CD4-positive, alpha-beta T cell (primary cell): ENCODE measurements around the gene SLC8A2. TPM values are rescaled to one million over a fixed set of nuclear protein-coding genes. Genes with fewer than 3 reads are reported as not detected.
A peak's percentile ranks its signal among the peaks of the same experiment; 100 is the strongest.

ENCODE experiments used
- ATAC-seq: fragments of 200-7000 bp; cut with Tn5 transposase; one replicate; pipeline ENCODE4 v1.10.0; 2022; ENCODE audit warnings: mild to moderate bottlenecking; ENCODE audit not compliant: poor library complexity
- CTCF ChIA-PET: fragments of 350-600 bp; sonication (Branson Sonifier 250); formaldehyde crosslinking; loops from one replicate; lab custom pipeline; 2021; ENCODE audit warnings: antibody characterized with exemption, inconsistent platforms; lab: Charles Lee
- POLR2A ChIA-PET: fragments of 350-600 bp; sonication (Branson Sonifier 250); formaldehyde crosslinking; loops from one replicate; lab custom pipeline; 2021; ENCODE audit warnings: antibody characterized with exemption, inconsistent platforms; lab: Charles Lee
- DNase-seq, 14 experiments: peaks; one replicate each; pipeline ENCODE4 v3.0.0-alpha.2; 2013 to 2020; ENCODE audit warnings: mixed read lengths in 2 of 14
- H3K27ac ChIP-seq, 2 donors: one replicate each; pipeline versions ENCODE4 v1.5.1 to v1.7.0; 2013; ENCODE audit warnings: low read length in 2 of 2, low read depth in 1 of 2, mild to moderate bottlenecking in 1 of 2
- H3K27me3 ChIP-seq, 2 experiments: 1 replicate in 1 of 2; 2 replicates in 1 of 2; pipeline versions ENCODE4 v1.6.1 to v1.7.0; 2013; ENCODE audit warnings: low read length in 2 of 2, control low read depth in 1 of 2, mild to moderate bottlenecking in 1 of 2, moderate library complexity in 1 of 2; ENCODE audit not compliant: insufficient read depth in 2 of 2, control insufficient read depth in 1 of 2
- H3K36me3 ChIP-seq: one replicate; pipeline ENCODE4 v1.6.1; 2013; ENCODE audit warnings: low read length, control low read depth; ENCODE audit not compliant: insufficient read depth
- H3K4me1 ChIP-seq: one replicate; pipeline ENCODE4 v1.6.1; 2013; ENCODE audit warnings: low read length, control low read depth; ENCODE audit not compliant: insufficient read depth
- H3K4me3 ChIP-seq: one replicate; pipeline ENCODE4 v1.5.1; 2013; ENCODE audit warnings: mild to moderate bottlenecking, low read length, moderate library complexity
- H3K9me3 ChIP-seq, 2 experiments: 1 replicate in 1 of 2; 2 replicates in 1 of 2; pipeline versions ENCODE4 v1.6.1 to v1.7.0; 2013; ENCODE audit warnings: low read length in 2 of 2, mild to moderate bottlenecking in 2 of 2, control low read depth in 1 of 2, moderate library complexity in 1 of 2; ENCODE audit not compliant: control insufficient read depth in 1 of 2, insufficient read depth in 1 of 2
- H3K27ac Mint-ChIP-seq: one replicate; pipeline ENCODE4 v1.8.0; 2020; ENCODE audit warnings: mixed read lengths
- H3K27me3 Mint-ChIP-seq: one replicate; pipeline ENCODE4 v1.8.0; 2021; ENCODE audit warnings: mixed read lengths
- H3K36me3 Mint-ChIP-seq: one replicate; pipeline ENCODE4 v1.8.0; 2021; ENCODE audit warnings: low read depth, mixed read lengths
- H3K4me1 Mint-ChIP-seq: one replicate; pipeline ENCODE4 v1.8.0; 2021; ENCODE audit warnings: low read depth, mixed read lengths
- H3K4me3 Mint-ChIP-seq: one replicate; pipeline ENCODE4 v1.8.0; 2020; ENCODE audit warnings: mild to moderate bottlenecking, mixed read lengths
- H3K9me3 Mint-ChIP-seq: one replicate; pipeline ENCODE4 v1.8.0; 2020; ENCODE audit warnings: mixed read lengths
- intact Hi-C, 2 experiments: fragments of 100-400 bp; cut with DNase I in 1 of 2; cut with micrococcal nuclease in 1 of 2; formaldehyde crosslinking; loops; one replicate each; pipeline versions ENCODE4 v1.15.1 to v1.9.0; 2023 to 2025; cut with DNase I, micrococcal nuclease
- total RNA-seq, 174 experiments: library from RNA in 2 of 174; stranded (reverse) in 2 of 174; gene quantifications; one replicate each; pipeline ENCODE4 v1.2.3 and lab custom pipeline; 2021 to 2026
- TF ChIP-seq, protein P1 (sequence below): fragments of 200-600 bp; IDR thresholded peaks from one replicate; pipeline ENCODE4 v1.8.0; 2022; ENCODE audit warnings: antibody characterized with exemption, mild to moderate bottlenecking

SLC8A2 gene
- total RNA-seq, 2 experiments from 2014 or later: not detected

DNA sequence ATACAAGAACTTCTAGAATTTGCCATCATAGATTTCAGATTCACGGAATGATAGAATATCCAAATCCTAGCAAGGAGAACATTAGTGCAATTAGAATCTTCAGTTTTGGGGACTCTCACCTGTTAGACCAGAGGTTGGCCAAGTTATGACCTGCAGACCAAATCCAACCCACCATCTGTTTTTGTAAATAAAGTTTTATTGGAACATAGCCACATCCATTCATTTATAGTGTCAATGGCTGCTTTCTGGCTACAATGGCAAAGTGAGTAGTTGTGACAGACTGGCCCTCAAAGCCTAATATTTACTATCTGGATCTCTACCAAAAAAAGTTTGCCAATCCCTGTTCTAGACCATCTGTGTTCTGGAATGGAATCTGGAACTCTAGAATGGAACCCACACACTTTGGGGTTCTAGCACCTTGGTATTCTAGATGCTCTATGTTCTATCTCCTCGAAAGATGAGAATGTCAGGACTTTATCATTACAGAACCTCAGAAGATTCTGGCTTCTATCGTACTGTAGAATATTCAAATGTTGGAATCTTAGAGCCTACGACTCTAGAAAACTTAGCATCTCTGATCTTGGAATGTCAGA, 9.9 kb upstream of the SLC8A2 start:
- DNase-seq (no peak), ATAC-seq (no peak)
- TF ChIP-seq, protein P1, sequence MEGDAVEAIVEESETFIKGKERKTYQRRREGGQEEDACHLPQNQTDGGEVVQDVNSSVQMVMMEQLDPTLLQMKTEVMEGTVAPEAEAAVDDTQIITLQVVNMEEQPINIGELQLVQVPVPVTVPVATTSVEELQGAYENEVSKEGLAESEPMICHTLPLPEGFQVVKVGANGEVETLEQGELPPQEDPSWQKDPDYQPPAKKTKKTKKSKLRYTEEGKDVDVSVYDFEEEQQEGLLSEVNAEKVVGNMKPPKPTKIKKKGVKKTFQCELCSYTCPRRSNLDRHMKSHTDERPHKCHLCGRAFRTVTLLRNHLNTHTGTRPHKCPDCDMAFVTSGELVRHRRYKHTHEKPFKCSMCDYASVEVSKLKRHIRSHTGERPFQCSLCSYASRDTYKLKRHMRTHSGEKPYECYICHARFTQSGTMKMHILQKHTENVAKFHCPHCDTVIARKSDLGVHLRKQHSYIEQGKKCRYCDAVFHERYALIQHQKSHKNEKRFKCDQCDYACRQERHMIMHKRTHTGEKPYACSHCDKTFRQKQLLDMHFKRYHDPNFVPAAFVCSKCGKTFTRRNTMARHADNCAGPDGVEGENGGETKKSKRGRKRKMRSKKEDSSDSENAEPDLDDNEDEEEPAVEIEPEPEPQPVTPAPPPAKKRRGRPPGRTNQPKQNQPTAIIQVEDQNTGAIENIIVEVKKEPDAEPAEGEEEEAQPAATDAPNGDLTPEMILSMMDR: no peak
- Histone ChIP-seq H3K27ac (no peak overlapping the region), H3K4me3 (no peak overlapping the region), H3K9me3 (no peaks in the 10 kb centered on the region), H3K27me3 (no peaks in the 10 kb centered on the region), H3K36me3 (no peaks in the 10 kb centered on the region), H3K4me1 (peaks cover 26% of the 10 kb centered on the region)
- Mint-ChIP-seq H3K9me3 (no peaks in the 10 kb centered on the region), H3K4me3 (peak overlapping the region; percentile 51), H3K27me3 (no peaks in the 10 kb centered on the region), H3K36me3 (peaks cover 11% of the 10 kb centered on the region), H3K27ac (no peak overlapping the region), H3K4me1 (peaks cover 27% of the 10 kb centered on the region)
- CTCF ChIA-PET: no interaction called here
- POLR2A ChIA-PET: no interaction called here
- intact Hi-C loops: loop anchor here (2.0 to 5.0 kb wide), 4 partner anchors 13 to 1594 kb away; partner anchors contain the start of gene IRF2BP1 (in 1 of the 2)

DNA sequence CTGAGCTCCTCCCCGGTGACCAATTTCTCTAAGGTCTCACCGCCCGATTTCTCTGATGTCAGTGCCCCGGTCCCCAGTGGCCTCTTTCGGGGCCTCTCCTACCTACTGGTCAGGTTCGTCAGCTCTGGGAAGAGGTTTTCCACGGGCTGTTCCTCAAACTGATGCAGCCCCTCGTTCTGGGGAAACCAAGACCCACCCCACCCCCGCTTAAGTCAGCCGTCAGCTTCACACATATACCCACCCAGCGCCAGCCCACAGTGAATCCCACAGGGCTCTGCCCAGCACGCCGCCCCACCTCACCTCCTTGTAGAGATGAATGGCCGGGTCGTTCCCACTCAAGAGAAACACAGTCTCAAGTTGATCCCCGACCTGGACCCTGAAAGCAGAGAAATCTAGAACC, 9.0 kb upstream of the SLC8A2 start:
- no peak for ATAC-seq
- Histone ChIP-seq H3K27me3 (no peaks in the 10 kb centered on the region), H3K27ac (no peak overlapping the region), H3K4me3 (no peak overlapping the region), H3K4me1 (peaks cover 24% of the 10 kb centered on the region), H3K9me3 (no peaks in the 10 kb centered on the region), H3K36me3 (no peaks in the 10 kb centered on the region)
- TF ChIP-seq, protein P1: no peak
- ChIA-PET POLR2A (no interaction called here), CTCF (no interaction called here)
- Mint-ChIP-seq H3K36me3 (peaks cover 11% of the 10 kb centered on the region), H3K9me3 (no peaks in the 10 kb centered on the region), H3K4me1 (peaks cover 21% of the 10 kb centered on the region), H3K4me3 (peak overlapping the region; percentile 12), H3K27ac (no peak overlapping the region), H3K27me3 (no peaks in the 10 kb centered on the region)
- DNase-seq: no peak
- intact Hi-C loops: loop anchor here (5.0 kb wide), 3 partner anchors 33 to 1593 kb away; partner anchors contain the start of gene IRF2BP1 (in 1 of the 2)

DNA sequence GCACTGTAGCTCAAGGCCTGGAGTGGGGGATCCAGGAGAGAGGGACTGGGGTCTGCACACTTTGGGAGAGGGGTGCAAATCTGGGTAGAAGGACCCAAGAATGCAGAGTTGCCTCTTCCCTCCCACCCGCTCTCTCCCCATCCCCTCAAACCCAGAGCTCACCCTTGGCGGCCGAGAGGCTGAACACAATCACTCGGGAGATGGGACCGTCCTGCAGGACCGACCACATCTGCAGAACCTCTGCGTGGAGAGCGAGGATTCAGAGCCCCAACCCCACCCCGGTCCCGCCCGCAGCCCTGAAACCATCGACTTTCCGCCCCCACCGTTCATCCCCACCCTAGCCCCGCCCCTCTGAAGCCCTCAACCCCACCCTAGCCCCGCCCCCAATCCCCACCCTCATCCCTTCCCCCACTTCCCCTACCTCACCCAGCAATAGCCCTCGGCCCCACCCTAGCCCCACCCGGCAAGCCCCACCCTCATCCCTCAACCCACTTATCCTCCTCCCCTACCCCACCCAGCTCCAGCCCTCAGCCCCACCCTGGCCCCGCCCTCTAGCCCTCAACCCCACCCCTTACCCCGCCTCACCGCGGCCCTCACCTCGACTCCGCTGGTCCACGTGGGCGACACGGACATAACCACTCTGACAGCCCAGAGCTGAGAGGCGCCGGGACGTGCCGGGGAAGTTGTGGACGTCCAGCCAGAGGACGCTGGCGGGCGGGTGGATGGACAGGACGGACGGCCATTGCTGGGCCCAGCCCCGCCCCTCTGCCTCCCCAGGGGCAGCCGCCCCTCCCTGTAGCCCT, 8.2 kb upstream of the SLC8A2 start:
- ATAC-seq (no peak), DNase-seq (peak in 1 of 14 experiments; percentile 33)
- Mint-ChIP-seq H3K4me3 (no peak overlapping the region), H3K9me3 (no peaks in the 10 kb centered on the region), H3K27ac (no peak overlapping the region), H3K4me1 (peaks cover 14% of the 10 kb centered on the region), H3K27me3 (peaks cover 1% of the 10 kb centered on the region), H3K36me3 (peaks cover 7% of the 10 kb centered on the region)
- CTCF ChIA-PET: interaction anchor here (1.3 kb wide), 1 partner anchor 35 kb away, joined by 3 read pairs; the partner anchor contains the start of gene NAPA
- no peaks in the 10 kb centered on the region for H3K36me3 ChIP-seq
- POLR2A ChIA-PET: no interaction called here
- H3K9me3 ChIP-seq: no peaks in the 10 kb centered on the region
- TF ChIP-seq, protein P1: no peak
- no peak overlapping the region for H3K4me3 ChIP-seq
- intact Hi-C loops: loop anchor here (5.0 kb wide), 4 partner anchors 33 to 1593 kb away; partner anchors contain the start of gene IRF2BP1 (in 1 of the 2)
- H3K27ac ChIP-seq: no peak overlapping the region
- H3K4me1 ChIP-seq: peaks cover 17% of the 10 kb centered on the region
- peaks cover 0 to 2% of the 10 kb centered on the region in 2 experiments for H3K27me3 ChIP-seq
